ENCODE data around the gene SLC47A2. TPM values are rescaled to one million over a fixed set of nuclear protein-coding genes. Genes with fewer than 3 reads are reported as not detected.

SLC47A2 gene
- total and polyA plus RNA-seq, 2 experiments from 2014 or later, result not detected

GRCh38 chr17:19759568-19760549 is 43.5 kb upstream of the SLC47A2 start:
- no peak overlapping the region for H2AFZ ChIP-seq
- no peaks in the 10 kb centered on the region for H4K20me1 ChIP-seq (replicated peaks; ENCODE audit: insufficient read depth)
- peaks cover 11% of the 10 kb centered on the region for H3K27me3 Mint-ChIP-seq (ENCODE audit: insufficient read depth, low read depth, poor library complexity)
- H3K27ac Mint-ChIP-seq, result no peak overlapping the region
- H3K27me3 ChIP-seq (ENCODE audit: insufficient read depth), result no peaks in the 10 kb centered on the region
- H3K9me2 ChIP-seq (ENCODE audit: insufficient read depth), result no peaks in the 10 kb centered on the region
- H3K36me3 ChIP-seq (ENCODE audit: insufficient read depth), result no peaks in the 10 kb centered on the region
- H3K79me2 ChIP-seq (replicated peaks; ENCODE audit: insufficient read depth), result no peaks in the 10 kb centered on the region
- no peak overlapping the region for H3K4me2 ChIP-seq
- H3F3A ChIP-seq (replicated peaks; ENCODE audit: low read depth), result no peaks in the 10 kb centered on the region
- ATAC-seq (peak; percentile 36), DNase-seq (ENCODE audit: low spot score) (no peak)
- H3K4me1 ChIP-seq (ENCODE audit: insufficient read depth), result no peaks in the 10 kb centered on the region
- H3K36me3 Mint-ChIP-seq (ENCODE audit: low read depth), result no peaks in the 10 kb centered on the region
- H3K27ac ChIP-seq (ENCODE audit: low read depth), result no peak overlapping the region
- H3K4me3 ChIP-seq, result no peak overlapping the region
- no peaks in the 10 kb centered on the region; the same call in 2 of the 3 replicates for H3K9me3 Mint-ChIP-seq
- no peak overlapping the region; the same call in 2 of the 3 replicates for H3K4me3 Mint-ChIP-seq
- no peak for TF ChIP-seq POLR2AphosphoS5 (IDR thresholded peaks at IDR 0.05; ENCODE audit: low read depth)
- peak in 1 of 2 experiments; percentile 14; a peak in 1 of 4 replicates for TF ChIP-seq CTCF (conservative IDR thresholded peaks at IDR 0.05; ENCODE audit: low read depth in 2 of 2)
- H3K4me1 Mint-ChIP-seq, result no peaks in the 10 kb centered on the region; the same call in 2 of the 3 replicates

GRCh38 chr17:19757536-19758180 is 41.3 kb upstream of the SLC47A2 start:
- Mint-ChIP-seq H3K4me1 (no peaks in the 10 kb centered on the region; the same call in 2 of the 3 replicates), H3K27ac (no peak overlapping the region), H3K27me3 (ENCODE audit: insufficient read depth, low read depth, poor library complexity) (peaks cover 9% of the 10 kb centered on the region), H3K36me3 (ENCODE audit: low read depth) (no peaks in the 10 kb centered on the region), H3K9me3 (no peaks in the 10 kb centered on the region; the same call in 2 of the 3 replicates), H3K4me3 (no peak overlapping the region)
- Histone ChIP-seq H4K20me1 (replicated peaks; ENCODE audit: insufficient read depth) (no peaks in the 10 kb centered on the region), H3K4me2 (no peak overlapping the region), H3K9me2 (ENCODE audit: insufficient read depth) (no peaks in the 10 kb centered on the region), H3K4me1 (ENCODE audit: insufficient read depth) (no peaks in the 10 kb centered on the region), H2AFZ (no peak overlapping the region), H3K27me3 (ENCODE audit: insufficient read depth) (no peaks in the 10 kb centered on the region), H3F3A (replicated peaks; ENCODE audit: low read depth) (no peaks in the 10 kb centered on the region), H3K79me2 (replicated peaks; ENCODE audit: insufficient read depth) (no peaks in the 10 kb centered on the region), H3K4me3 (no peak overlapping the region), H3K36me3 (ENCODE audit: insufficient read depth) (no peaks in the 10 kb centered on the region), H3K27ac (ENCODE audit: low read depth) (no peak overlapping the region)
- DNase-seq (ENCODE audit: low spot score) (no peak), ATAC-seq (no peak)
- TF ChIP-seq CREB1 (CRISPR knock-in tag; IDR thresholded peaks at IDR 0.05; ENCODE audit: low read depth) (no peak), NANOG (IDR thresholded peaks at IDR 0.05; ENCODE audit: borderline replicate concordance) (no peak), JUNB (IDR thresholded peaks at IDR 0.05; ENCODE audit: unreplicated experiment) (no peak), ZNF331 (CRISPR knock-in tag; IDR thresholded peaks at IDR 0.05; ENCODE audit: low read depth) (no peak), POLR2AphosphoS5 (IDR thresholded peaks at IDR 0.05; ENCODE audit: low read depth) (no peak), EZH2phosphoT487 (IDR thresholded peaks at IDR 0.05; ENCODE audit: unreplicated experiment) (no peak), ETS1 (IDR thresholded peaks at IDR 0.05) (no peak), ZNF462 (CRISPR knock-in tag; IDR thresholded peaks at IDR 0.05) (no peak), STAT1 (IDR thresholded peaks at IDR 0.05; ENCODE audit: unreplicated experiment) (no peak), ZNF114 (CRISPR knock-in tag; IDR thresholded peaks at IDR 0.05) (no peak)
